Measurements from ENCODE around the gene SPINT3.

The SPINT3 gene

GRCh38 chr20:45515147-45515913 is at the start of gene SPINT3:
TSS of gene SPINT3 (minus strand) at chr20:45515622. CDS start at chr20:45515608, 14 bp downstream.
- DNase-seq (ENCODE audit: low spot score): no peak
- Mint-ChIP-seq H3K4me1 (ENCODE audit: low read depth) (no peaks in the 10 kb centered on the region), H3K9me3 (no peaks in the 10 kb centered on the region), H3K27ac (no peak within 1 kb of the TSS), H3K27me3 (ENCODE audit: low read depth) (peaks cover 19% of the 10 kb centered on the region), H3K36me3 (ENCODE audit: low read depth) (no peaks in the 10 kb centered on the region), H3K4me3 (no peak within 1 kb of the TSS)

- no peak overlapping the region for H3K4me3 Mint-ChIP-seq
- no peak overlapping the region for H3K27ac Mint-ChIP-seq
- H3K27me3 Mint-ChIP-seq (ENCODE audit: low read depth): peaks cover 4% of the 10 kb centered on the region
These were observed 49.4 kb upstream of the SPINT3 start for GRCh38 chr20:45564760-45565276.

GRCh38 chr20:45555198-45555597 is 39.8 kb upstream of the SPINT3 start:
- Mint-ChIP-seq H3K27me3 (ENCODE audit: low read depth) (peaks cover 2% of the 10 kb centered on the region), H3K36me3 (ENCODE audit: low read depth) (no peaks in the 10 kb centered on the region), H3K27ac (no peak overlapping the region), H3K4me1 (ENCODE audit: low read depth) (no peaks in the 10 kb centered on the region), H3K9me3 (no peaks in the 10 kb centered on the region), H3K4me3 (no peak overlapping the region)
- no peak for DNase-seq (ENCODE audit: low spot score)

More at GRCh38 chr20:45564760-45565276, 49.4 kb upstream of the SPINT3 start:
- no peak for DNase-seq (ENCODE audit: low spot score)
- no peaks in the 10 kb centered on the region for H3K9me3 Mint-ChIP-seq
- no peaks in the 10 kb centered on the region for H3K4me1 Mint-ChIP-seq (ENCODE audit: low read depth)
- H3K36me3 Mint-ChIP-seq (ENCODE audit: low read depth): no peaks in the 10 kb centered on the region

- Mint-ChIP-seq H3K4me3 (no peak overlapping the region), H3K36me3 (ENCODE audit: low read depth) (no peaks in the 10 kb centered on the region), H3K27ac (no peak overlapping the region), H3K27me3 (ENCODE audit: low read depth) (peaks cover 7% of the 10 kb centered on the region), H3K9me3 (no peaks in the 10 kb centered on the region), H3K4me1 (ENCODE audit: low read depth) (no peaks in the 10 kb centered on the region)
- no peak for DNase-seq (ENCODE audit: low spot score)
These were observed 37.0 kb upstream of the SPINT3 start for GRCh38 chr20:45552456-45552855.

- Mint-ChIP-seq H3K4me1 (ENCODE audit: low read depth) (no peaks in the 10 kb centered on the region), H3K9me3 (no peaks in the 10 kb centered on the region), H3K4me3 (no peak overlapping the region), H3K27ac (no peak overlapping the region), H3K36me3 (ENCODE audit: low read depth) (no peaks in the 10 kb centered on the region), H3K27me3 (ENCODE audit: low read depth) (peaks cover 8% of the 10 kb centered on the region)
- DNase-seq (ENCODE audit: low spot score): no peak
These were observed 35.3 kb upstream of the SPINT3 start for GRCh38 chr20:45550765-45551164.

GRCh38 chr20:45548410-45548809 is 33.0 kb upstream of the SPINT3 start:
- no peak for DNase-seq (ENCODE audit: low spot score)
- Mint-ChIP-seq H3K4me1 (ENCODE audit: low read depth) (no peaks in the 10 kb centered on the region), H3K4me3 (no peak overlapping the region), H3K9me3 (no peaks in the 10 kb centered on the region), H3K27me3 (ENCODE audit: low read depth) (peaks cover 10% of the 10 kb centered on the region), H3K36me3 (ENCODE audit: low read depth) (no peaks in the 10 kb centered on the region), H3K27ac (no peak overlapping the region)

- H3K27ac Mint-ChIP-seq: no peak within 1 kb of the TSS
- no peaks in the 10 kb centered on the region for H3K4me1 Mint-ChIP-seq (ENCODE audit: low read depth)
These were observed 31.9 kb upstream of the SPINT3 start, which contains the start of gene EPPIN for GRCh38 chr20:45547206-45547770. TSS of gene EPPIN (minus strand) at chr20:45547401. CDS start at chr20:45547357, 44 bp downstream.

GRCh38 chr20:45545754-45546453 is 30.5 kb upstream of the SPINT3 start:
- Mint-ChIP-seq H3K4me1 (ENCODE audit: low read depth) (no peaks in the 10 kb centered on the region), H3K27me3 (ENCODE audit: low read depth) (peaks cover 11% of the 10 kb centered on the region)

More at GRCh38 chr20:45547206-45547770, 31.9 kb upstream of the SPINT3 start, which contains the start of gene EPPIN:
- Mint-ChIP-seq H3K9me3 (no peaks in the 10 kb centered on the region), H3K36me3 (ENCODE audit: low read depth) (no peaks in the 10 kb centered on the region), H3K4me3 (no peak within 1 kb of the TSS), H3K27me3 (ENCODE audit: low read depth) (peaks cover 11% of the 10 kb centered on the region)
- DNase-seq (ENCODE audit: low spot score): no peak

GRCh38 chr20:45545351-45545750 is 29.9 kb upstream of the SPINT3 start:
- no peaks in the 10 kb centered on the region for H3K36me3 Mint-ChIP-seq (ENCODE audit: low read depth)
- H3K4me3 Mint-ChIP-seq: no peak overlapping the region
- no peak for DNase-seq (ENCODE audit: low spot score)
- no peaks in the 10 kb centered on the region for H3K9me3 Mint-ChIP-seq
- H3K27ac Mint-ChIP-seq: no peak overlapping the region
- H3K27me3 Mint-ChIP-seq (ENCODE audit: low read depth): peaks cover 11% of the 10 kb centered on the region
- H3K4me1 Mint-ChIP-seq (ENCODE audit: low read depth): no peaks in the 10 kb centered on the region

More at GRCh38 chr20:45545754-45546453, 30.5 kb upstream of the SPINT3 start:
- Mint-ChIP-seq H3K9me3 (no peaks in the 10 kb centered on the region), H3K27ac (no peak overlapping the region), H3K36me3 (ENCODE audit: low read depth) (no peaks in the 10 kb centered on the region), H3K4me3 (no peak overlapping the region)
- no peak for DNase-seq (ENCODE audit: low spot score)

- Mint-ChIP-seq H3K4me1 (ENCODE audit: low read depth) (no peaks in the 10 kb centered on the region), H3K36me3 (ENCODE audit: low read depth) (no peaks in the 10 kb centered on the region)
These were observed 24.0 kb upstream of the SPINT3 start, which contains the start of gene WFDC6 for GRCh38 chr20:45539382-45539781. TSS of gene WFDC6 (minus strand) at chr20:45539482. CDS start at chr20:45539407, 75 bp downstream.

GRCh38 chr20:45538209-45538799 is 22.9 kb upstream of the SPINT3 start:
- Mint-ChIP-seq H3K9me3 (no peaks in the 10 kb centered on the region), H3K4me3 (no peak overlapping the region), H3K27me3 (ENCODE audit: low read depth) (no peaks in the 10 kb centered on the region), H3K4me1 (ENCODE audit: low read depth) (no peaks in the 10 kb centered on the region), H3K27ac (no peak overlapping the region), H3K36me3 (ENCODE audit: low read depth) (no peaks in the 10 kb centered on the region)
- no peak for DNase-seq (ENCODE audit: low spot score)

More at GRCh38 chr20:45539382-45539781, 24.0 kb upstream of the SPINT3 start, which contains the start of gene WFDC6:
- Mint-ChIP-seq H3K4me3 (no peak within 1 kb of the TSS), H3K27ac (no peak within 1 kb of the TSS), H3K9me3 (no peaks in the 10 kb centered on the region), H3K27me3 (ENCODE audit: low read depth) (peaks cover 3% of the 10 kb centered on the region)
- DNase-seq (ENCODE audit: low spot score): no peak

- H3K27me3 Mint-ChIP-seq (ENCODE audit: low read depth): peaks cover 19% of the 10 kb centered on the region
- no peaks in the 10 kb centered on the region for H3K36me3 Mint-ChIP-seq (ENCODE audit: low read depth)
- no peak overlapping the region for H3K27ac Mint-ChIP-seq
- no peak overlapping the region for H3K4me3 Mint-ChIP-seq
- H3K4me1 Mint-ChIP-seq (ENCODE audit: low read depth): no peaks in the 10 kb centered on the region
- no peaks in the 10 kb centered on the region for H3K9me3 Mint-ChIP-seq
- no peak for DNase-seq (ENCODE audit: low spot score)
These were observed 11.9 kb upstream of the SPINT3 start for GRCh38 chr20:45527294-45527693.

GRCh38 chr20:45523821-45524220 is 8.4 kb upstream of the SPINT3 start:
- DNase-seq (ENCODE audit: low spot score): no peak
- Mint-ChIP-seq H3K27ac (no peak overlapping the region), H3K9me3 (no peaks in the 10 kb centered on the region), H3K27me3 (ENCODE audit: low read depth) (peaks cover 11% of the 10 kb centered on the region), H3K4me1 (ENCODE audit: low read depth) (no peaks in the 10 kb centered on the region), H3K4me3 (no peak overlapping the region), H3K36me3 (ENCODE audit: low read depth) (no peaks in the 10 kb centered on the region)
